Stimulated activated CD4-positive, alpha-beta T cell treated with anti-CD3 and anti-CD28 coated beads, Interleukin-4, amount 100 ng/mL, for 4 hours (primary cell): ENCODE measurements around the gene NARS2.
"Not testable (repeated sequence)": the region's sequence is repeated elsewhere in the genome, so short reads cannot be mapped to it uniquely, and the experiment has no call there.

ENCODE experiments used
- DNase-seq, 2 experiments: peaks; one replicate each; pipeline ENCODE4 v3.0.0-alpha.2; 2020

The NARS2 gene

GRCh38 chr11:78539506-78539905 lies 35.2 kb downstream of the NARS2 start:
- DNase-seq: no peak

GRCh38 chr11:78536933-78537332 lies 37.7 kb downstream of the NARS2 start:
- DNase-seq: no peak

GRCh38 chr11:78535920-78536319 lies 38.7 kb downstream of the NARS2 start:
- DNase-seq: no peak

- no peak for DNase-seq
Measured at GRCh38 chr11:78535027-78535426, 39.6 kb downstream of the NARS2 start.

- DNase-seq: no peak
Measured at GRCh38 chr11:78533399-78533798, 41.3 kb downstream of the NARS2 start.

- no peak for DNase-seq
Measured at GRCh38 chr11:78532991-78533390, 41.7 kb downstream of the NARS2 start.

GRCh38 chr11:78526497-78527146 lies 48.0 kb downstream of the NARS2 start:
- DNase-seq: no peak

- no peak for DNase-seq
Measured at GRCh38 chr11:78525720-78526119, 48.9 kb downstream of the NARS2 start.

- DNase-seq: no peak
Measured at GRCh38 chr11:78520230-78520629, 54.4 kb downstream of the NARS2 start.

GRCh38 chr11:78516281-78516680 lies 58.4 kb downstream of the NARS2 start:
- no peak for DNase-seq

- no peak for DNase-seq
Measured at GRCh38 chr11:78514922-78515502, 59.7 kb downstream of the NARS2 start.

- DNase-seq: not testable (repeated sequence)
Measured at GRCh38 chr11:78513085-78513484, 61.6 kb downstream of the NARS2 start.

- no peak for DNase-seq
Measured at GRCh38 chr11:78510597-78510996, 64.1 kb downstream of the NARS2 start.

GRCh38 chr11:78510025-78510596 lies 64.6 kb downstream of the NARS2 start:
- no peak for DNase-seq

- no peak for DNase-seq
Measured at GRCh38 chr11:78504708-78505107, 70.0 kb downstream of the NARS2 start.

GRCh38 chr11:78504181-78504580 lies 70.5 kb downstream of the NARS2 start:
- no peak for DNase-seq

- no peak for DNase-seq
Measured at GRCh38 chr11:78499971-78500370, 74.7 kb downstream of the NARS2 start.

- DNase-seq: no peak
Measured at GRCh38 chr11:78497293-78497692, 77.4 kb downstream of the NARS2 start.

GRCh38 chr11:78493413-78493975 lies 81.2 kb downstream of the NARS2 start:
- DNase-seq: no peak

- no peak for DNase-seq
Measured at GRCh38 chr11:78492973-78493372, 81.7 kb downstream of the NARS2 start.

GRCh38 chr11:78489184-78489583 lies 85.5 kb downstream of the NARS2 start:
- DNase-seq: no peak

GRCh38 chr11:78478536-78478935 lies 96.1 kb downstream of the NARS2 start:
- DNase-seq: no peak

- DNase-seq: no peak
Measured at GRCh38 chr11:78476066-78476465, 98.6 kb downstream of the NARS2 start.

GRCh38 chr11:78474451-78474850 lies 100.2 kb downstream of the NARS2 start:
- DNase-seq: no peak
